ENCODE measurements around the gene SYNGR2.
A peak's percentile ranks its signal among the peaks of the same experiment; 100 is the strongest.

SYNGR2 gene

GRCh38 chr17:78121801-78122215, 46.6 kb upstream of the SYNGR2 start:
- Histone ChIP-seq H3K9ac (peak overlapping the region; percentile 60), H3K4me1 (ENCODE audit: low read depth, poor library complexity, severe bottlenecking) (peaks cover 54% of the 10 kb centered on the region), H3K4me2 (peak overlapping the region; percentile 99), H3K27me3 (ENCODE audit: insufficient read depth, low read depth) (no peaks in the 10 kb centered on the region), H3K4me3 (IDR thresholded peaks at IDR 0.05; ENCODE audit: insufficient read depth, low read depth, low read length) (no peak overlapping the region), H4K20me1 (ENCODE audit: insufficient read depth) (no peaks in the 10 kb centered on the region), H2AFZ (ENCODE audit: low read depth) (peak overlapping the region; percentile 51; the same call in 1 of the 2 replicates), H3K36me3 (ENCODE audit: insufficient read depth) (no peaks in the 10 kb centered on the region), H3K27ac (peak overlapping the region; percentile 80), H3K79me2 (ENCODE audit: insufficient read depth, low read depth) (peaks cover 9% of the 10 kb centered on the region; the same call in 1 of the 2 replicates)
- TF ChIP-seq, protein P1, sequence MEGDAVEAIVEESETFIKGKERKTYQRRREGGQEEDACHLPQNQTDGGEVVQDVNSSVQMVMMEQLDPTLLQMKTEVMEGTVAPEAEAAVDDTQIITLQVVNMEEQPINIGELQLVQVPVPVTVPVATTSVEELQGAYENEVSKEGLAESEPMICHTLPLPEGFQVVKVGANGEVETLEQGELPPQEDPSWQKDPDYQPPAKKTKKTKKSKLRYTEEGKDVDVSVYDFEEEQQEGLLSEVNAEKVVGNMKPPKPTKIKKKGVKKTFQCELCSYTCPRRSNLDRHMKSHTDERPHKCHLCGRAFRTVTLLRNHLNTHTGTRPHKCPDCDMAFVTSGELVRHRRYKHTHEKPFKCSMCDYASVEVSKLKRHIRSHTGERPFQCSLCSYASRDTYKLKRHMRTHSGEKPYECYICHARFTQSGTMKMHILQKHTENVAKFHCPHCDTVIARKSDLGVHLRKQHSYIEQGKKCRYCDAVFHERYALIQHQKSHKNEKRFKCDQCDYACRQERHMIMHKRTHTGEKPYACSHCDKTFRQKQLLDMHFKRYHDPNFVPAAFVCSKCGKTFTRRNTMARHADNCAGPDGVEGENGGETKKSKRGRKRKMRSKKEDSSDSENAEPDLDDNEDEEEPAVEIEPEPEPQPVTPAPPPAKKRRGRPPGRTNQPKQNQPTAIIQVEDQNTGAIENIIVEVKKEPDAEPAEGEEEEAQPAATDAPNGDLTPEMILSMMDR (conservative IDR thresholded peaks at IDR 0.05; ENCODE audit: low read depth, low read length), result no peak

DNA sequence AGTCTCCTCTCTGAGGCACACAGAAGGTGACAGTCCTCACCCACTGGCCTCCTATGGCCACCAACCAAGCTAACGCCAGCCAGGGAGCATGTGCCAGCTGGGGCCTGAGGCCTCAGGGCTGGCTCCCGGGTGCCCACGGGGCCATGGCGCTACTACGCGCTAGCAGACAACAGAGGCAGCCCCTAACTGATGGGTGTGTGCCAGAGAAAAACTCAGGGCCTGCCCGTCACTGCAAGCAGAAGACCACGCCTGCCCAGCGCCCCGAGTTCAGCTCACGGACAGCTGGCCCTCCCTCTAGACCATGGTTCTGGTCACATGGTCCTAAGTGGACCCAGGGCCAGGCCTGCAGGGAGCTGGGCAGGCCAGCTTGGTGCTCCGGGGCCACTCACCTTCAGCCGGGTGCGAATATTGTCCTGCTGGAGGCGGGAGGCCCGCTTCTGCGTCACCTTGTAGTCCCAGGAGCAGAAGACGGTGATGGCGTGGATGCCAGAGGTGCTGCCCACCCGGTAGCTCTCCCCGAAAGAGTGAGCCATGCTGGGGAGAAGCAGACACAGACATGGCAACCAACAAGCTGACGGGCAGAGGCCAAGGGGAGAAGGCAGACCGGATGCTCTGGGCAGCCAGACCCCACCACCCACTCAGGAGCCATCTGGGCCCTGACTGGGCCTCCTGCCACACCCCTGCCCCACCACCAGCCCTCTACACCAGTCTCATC, 46.0 kb upstream of the SYNGR2 start:
- Histone ChIP-seq H3K4me3 (IDR thresholded peaks at IDR 0.05; ENCODE audit: insufficient read depth, low read depth, low read length) (no peak overlapping the region), H4K20me1 (ENCODE audit: insufficient read depth) (no peaks in the 10 kb centered on the region)

DNA sequence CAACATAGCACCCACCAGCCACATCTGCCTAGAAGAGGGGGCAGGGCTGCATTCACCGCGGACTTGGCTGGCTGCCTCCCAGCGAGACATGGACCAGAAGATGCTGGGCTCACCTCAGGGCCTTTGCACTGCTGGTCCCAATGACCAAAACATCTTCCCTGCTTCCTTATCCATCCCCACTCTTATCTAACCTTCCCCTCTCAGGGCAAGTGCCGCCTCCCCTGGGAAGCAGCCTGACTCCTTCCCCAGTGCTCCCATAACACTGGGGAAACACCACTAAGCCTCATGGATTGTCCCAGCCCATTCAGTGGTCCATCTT, 45.5 kb upstream of the SYNGR2 start:
- H3K4me2 ChIP-seq, result peak overlapping the region; percentile 99; the same call in 1 of the 2 replicates

More for the DNA sequence above, 46.0 kb upstream of the SYNGR2 start:
- Histone ChIP-seq H3K4me2 (peak overlapping the region; percentile 99), H3K79me2 (ENCODE audit: insufficient read depth, low read depth) (peaks cover 14% of the 10 kb centered on the region; the same call in 1 of the 2 replicates), H3K4me1 (ENCODE audit: low read depth, poor library complexity, severe bottlenecking) (peaks cover 60% of the 10 kb centered on the region), H3K36me3 (ENCODE audit: insufficient read depth) (no peaks in the 10 kb centered on the region), H3K27me3 (ENCODE audit: insufficient read depth, low read depth) (no peaks in the 10 kb centered on the region), H3K27ac (peak overlapping the region; percentile 80), H2AFZ (ENCODE audit: low read depth) (no peak overlapping the region), H3K9ac (peak overlapping the region; percentile 60; the same call in 1 of the 2 replicates)
- TF ChIP-seq, protein P1 (conservative IDR thresholded peaks at IDR 0.05; ENCODE audit: low read depth, low read length), result no peak

DNA sequence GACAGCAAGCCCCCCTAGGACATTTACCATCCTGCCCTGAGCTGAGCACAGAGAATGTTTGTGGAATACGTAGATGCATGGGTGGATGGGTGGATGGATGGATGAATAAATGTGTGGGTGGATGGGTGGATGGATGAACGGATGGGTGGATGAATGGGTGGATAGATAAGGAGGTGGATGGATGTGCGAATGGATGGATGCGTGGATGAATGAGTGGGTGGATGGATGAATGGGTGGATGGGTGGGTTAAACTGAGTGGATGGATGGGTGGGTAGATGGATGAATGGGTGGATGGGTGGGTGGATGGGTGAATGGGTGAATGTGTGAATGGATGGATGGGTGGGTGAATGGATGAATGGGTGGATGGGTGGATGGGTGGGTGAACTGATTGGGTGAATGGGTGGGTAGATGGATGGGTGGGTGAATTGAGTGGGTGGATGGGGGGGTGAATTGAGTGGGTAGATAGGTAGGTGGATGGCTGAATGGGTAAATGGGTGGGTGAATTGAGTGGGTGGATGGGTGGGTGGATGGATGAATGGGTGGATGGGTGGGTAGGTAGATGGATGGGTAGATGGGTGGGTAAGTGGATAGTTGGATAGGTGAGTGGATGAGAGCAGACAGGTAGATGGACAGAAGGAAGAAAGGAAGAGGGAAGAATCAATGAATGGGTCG, 45.0 kb upstream of the SYNGR2 start:
- Histone ChIP-seq H2AFZ (ENCODE audit: low read depth) (no peak overlapping the region), H3K4me3 (IDR thresholded peaks at IDR 0.05; ENCODE audit: insufficient read depth, low read depth, low read length) (no peak overlapping the region), H4K20me1 (ENCODE audit: insufficient read depth) (no peaks in the 10 kb centered on the region), H3K79me2 (ENCODE audit: insufficient read depth, low read depth) (peaks cover 24% of the 10 kb centered on the region; the same call in 1 of the 2 replicates), H3K27ac (no peak overlapping the region; the same call in 1 of the 2 replicates), H3K9ac (no peak overlapping the region), H3K4me2 (peak overlapping the region; percentile 99; the same call in 1 of the 2 replicates), H3K36me3 (ENCODE audit: insufficient read depth) (no peaks in the 10 kb centered on the region), H3K4me1 (ENCODE audit: low read depth, poor library complexity, severe bottlenecking) (peaks cover 51% of the 10 kb centered on the region), H3K27me3 (ENCODE audit: insufficient read depth, low read depth) (no peaks in the 10 kb centered on the region)
- TF ChIP-seq, protein P1 (conservative IDR thresholded peaks at IDR 0.05; ENCODE audit: low read depth, low read length), result no peak

More for the DNA sequence above, 45.5 kb upstream of the SYNGR2 start:
- H3K79me2 ChIP-seq (ENCODE audit: insufficient read depth, low read depth), result peaks cover 19% of the 10 kb centered on the region; the same call in 1 of the 2 replicates
- no peak overlapping the region for H3K4me3 ChIP-seq (IDR thresholded peaks at IDR 0.05; ENCODE audit: insufficient read depth, low read depth, low read length)
- H3K4me1 ChIP-seq (ENCODE audit: low read depth, poor library complexity, severe bottlenecking), result peaks cover 56% of the 10 kb centered on the region
- H2AFZ ChIP-seq (ENCODE audit: low read depth), result no peak overlapping the region
- H4K20me1 ChIP-seq (ENCODE audit: insufficient read depth), result no peaks in the 10 kb centered on the region
- no peak overlapping the region; the same call in 1 of the 2 replicates for H3K27ac ChIP-seq
- no peak overlapping the region for H3K9ac ChIP-seq
- H3K27me3 ChIP-seq (ENCODE audit: insufficient read depth, low read depth), result no peaks in the 10 kb centered on the region
- TF ChIP-seq, protein P1 (conservative IDR thresholded peaks at IDR 0.05; ENCODE audit: low read depth, low read length), result no peak
- no peaks in the 10 kb centered on the region for H3K36me3 ChIP-seq (ENCODE audit: insufficient read depth)
